Stimulated activated CD8-positive, alpha-beta memory T cell treated with anti-CD3 and anti-CD28 coated beads, Interleukin-12 subunit alpha, Interleukin-12 subunit beta, amount 100 ng/mL, for 24 hours (primary cell): ENCODE results near the gene UBAC2.
A peak's percentile ranks its signal among the peaks of the same experiment; 100 is the strongest.

ENCODE experiments used
- DNase-seq: peaks from one replicate; pipeline ENCODE4 v3.0.0-alpha.2; 2020; ENCODE audit errors: extremely low read depth

The UBAC2 gene

DNA sequence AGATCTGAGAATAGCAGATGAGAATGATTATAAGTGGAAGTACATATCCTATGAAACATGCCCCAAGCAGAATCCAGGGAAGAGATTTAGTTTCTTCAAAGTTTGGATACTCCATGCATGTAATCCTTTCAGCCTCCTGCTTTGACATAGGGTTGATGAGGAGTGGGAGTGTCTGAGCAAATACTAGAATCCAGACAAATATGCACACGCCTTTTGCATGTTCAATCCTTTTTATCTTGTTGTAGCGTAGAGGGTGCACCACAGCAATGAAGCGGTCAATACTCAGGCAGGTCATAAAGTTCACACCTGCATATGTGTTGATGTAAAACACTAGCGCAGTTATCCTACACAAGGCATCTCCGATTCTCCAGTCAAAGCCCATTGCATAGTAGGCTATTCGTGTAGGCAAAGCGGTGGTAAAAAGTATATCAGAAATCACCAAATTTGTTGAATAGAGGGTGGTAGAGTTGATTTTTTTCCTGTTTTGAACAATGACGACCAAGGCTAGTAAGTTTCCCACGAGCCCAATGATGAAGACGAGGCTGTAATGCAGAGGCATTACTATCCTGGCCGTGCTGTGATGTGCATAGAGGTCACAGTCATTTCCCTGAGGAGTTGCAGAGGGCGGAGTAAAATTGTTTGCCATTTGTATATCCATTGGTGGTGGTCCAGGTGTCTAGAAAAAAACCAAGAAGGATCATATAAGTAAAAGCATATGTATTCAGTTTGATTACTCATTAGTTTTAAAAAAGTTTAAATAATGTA lies 95.0 kb downstream of the UBAC2 start:
- DNase-seq: no peak

DNA sequence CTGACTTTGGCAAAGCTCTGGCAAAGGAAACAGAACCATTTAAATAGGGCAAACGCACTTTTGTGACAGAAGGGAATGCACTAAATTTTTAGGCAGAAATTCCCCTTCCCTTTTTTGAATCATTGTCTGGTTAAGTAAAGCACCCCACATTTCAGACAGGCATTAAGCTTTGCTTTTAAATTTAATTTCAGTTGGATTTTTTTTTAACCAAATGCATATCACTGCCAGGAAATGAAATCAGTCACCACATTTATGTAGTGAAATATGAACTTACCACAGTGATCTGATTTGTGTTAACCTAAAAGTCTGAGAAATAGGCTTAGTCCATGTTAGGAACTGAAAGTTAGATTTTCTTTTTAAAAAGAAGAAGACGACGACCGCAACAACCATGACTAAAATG lies 95.7 kb downstream of the UBAC2 start:
- DNase-seq: no peak

DNA sequence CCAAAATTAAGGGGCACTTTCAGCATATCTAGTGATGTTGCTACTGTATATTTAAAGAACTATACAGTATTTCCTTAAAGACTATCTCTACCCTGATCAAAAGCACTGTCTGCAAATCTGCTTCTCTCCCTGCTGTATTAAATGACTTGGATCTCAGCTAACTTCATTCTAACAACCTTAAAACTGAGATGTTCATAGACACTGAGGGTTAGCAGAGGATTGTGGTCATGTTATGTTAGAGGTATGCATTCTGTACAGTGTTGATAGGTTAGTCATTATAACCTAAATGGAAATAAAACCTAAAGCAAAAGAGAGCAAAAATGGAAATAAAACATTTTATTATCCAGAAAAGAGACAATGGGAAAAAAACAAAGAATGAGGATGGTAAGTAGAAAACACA lies 96.7 kb downstream of the UBAC2 start:
- no peak for DNase-seq

DNA sequence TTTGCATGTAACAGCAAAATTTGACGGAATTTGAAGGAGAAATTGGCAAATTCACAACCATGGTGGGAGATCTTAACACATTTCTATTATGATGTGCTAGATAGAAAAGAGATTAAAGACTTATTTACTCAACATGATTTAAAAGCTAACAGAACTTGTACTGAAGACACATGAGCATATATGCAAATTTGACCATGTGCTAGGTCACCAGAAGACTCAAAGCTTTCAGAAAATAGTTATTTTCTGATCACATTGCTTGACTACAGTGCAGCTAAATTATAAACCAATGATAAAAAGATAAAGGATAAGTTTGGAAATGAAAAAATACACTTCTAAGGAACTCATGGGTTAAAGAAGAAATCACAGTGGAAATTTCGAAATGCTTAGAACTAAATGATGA lies 97.4 kb downstream of the UBAC2 start:
- DNase-seq: no peak

DNA sequence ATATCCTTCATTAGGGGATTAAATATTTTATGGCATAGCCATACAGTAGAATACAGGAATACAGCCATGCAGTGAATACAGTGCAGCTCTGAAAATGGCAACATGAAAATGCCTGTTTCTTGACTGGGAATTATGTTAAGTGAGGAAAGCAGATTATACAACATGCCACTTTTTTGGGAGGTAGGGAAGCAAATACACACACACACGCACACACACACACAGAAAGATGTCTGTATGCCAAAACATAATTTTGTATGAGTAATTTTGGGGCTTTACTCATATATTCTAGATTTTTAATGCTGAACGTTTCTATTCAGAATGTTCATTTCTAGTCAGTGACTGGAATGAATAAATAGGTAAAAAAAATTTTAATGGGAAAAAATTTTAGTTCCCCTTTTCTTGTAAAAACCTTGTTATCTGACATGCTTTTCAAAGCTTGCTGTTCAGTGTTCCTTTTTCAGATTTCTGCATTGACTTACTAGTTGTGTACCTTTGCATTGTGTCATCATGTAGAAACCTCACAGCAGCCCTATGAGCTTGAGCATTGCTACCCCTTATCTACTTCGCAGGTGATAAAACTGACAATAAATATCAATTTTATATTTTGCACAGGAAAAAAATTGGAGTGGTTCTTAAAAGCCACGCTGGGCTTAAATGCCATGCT lies 98.7 kb downstream of the UBAC2 start:
- DNase-seq: no peak

DNA sequence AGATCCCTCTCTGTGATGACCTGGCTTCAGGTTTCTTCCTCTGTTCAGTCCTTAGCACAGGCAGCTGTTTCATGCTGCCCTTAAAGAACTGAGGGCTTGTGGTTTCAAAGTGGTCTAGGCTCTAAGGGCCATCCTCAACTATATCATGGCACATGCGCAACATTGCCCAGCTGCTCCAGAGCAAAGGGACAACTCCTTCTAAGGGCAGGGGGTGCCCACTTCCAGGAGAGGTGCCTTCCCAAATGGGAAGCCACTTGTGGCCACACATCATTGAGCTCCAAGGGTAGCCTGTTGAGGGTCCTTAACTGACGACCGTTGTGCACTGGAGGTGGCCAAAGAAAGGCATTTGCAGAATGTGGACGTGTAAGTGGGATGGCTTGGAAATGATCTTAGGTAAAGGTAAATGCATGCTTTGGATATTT lies 99.3 kb downstream of the UBAC2 start:
- no peak for DNase-seq

DNA sequence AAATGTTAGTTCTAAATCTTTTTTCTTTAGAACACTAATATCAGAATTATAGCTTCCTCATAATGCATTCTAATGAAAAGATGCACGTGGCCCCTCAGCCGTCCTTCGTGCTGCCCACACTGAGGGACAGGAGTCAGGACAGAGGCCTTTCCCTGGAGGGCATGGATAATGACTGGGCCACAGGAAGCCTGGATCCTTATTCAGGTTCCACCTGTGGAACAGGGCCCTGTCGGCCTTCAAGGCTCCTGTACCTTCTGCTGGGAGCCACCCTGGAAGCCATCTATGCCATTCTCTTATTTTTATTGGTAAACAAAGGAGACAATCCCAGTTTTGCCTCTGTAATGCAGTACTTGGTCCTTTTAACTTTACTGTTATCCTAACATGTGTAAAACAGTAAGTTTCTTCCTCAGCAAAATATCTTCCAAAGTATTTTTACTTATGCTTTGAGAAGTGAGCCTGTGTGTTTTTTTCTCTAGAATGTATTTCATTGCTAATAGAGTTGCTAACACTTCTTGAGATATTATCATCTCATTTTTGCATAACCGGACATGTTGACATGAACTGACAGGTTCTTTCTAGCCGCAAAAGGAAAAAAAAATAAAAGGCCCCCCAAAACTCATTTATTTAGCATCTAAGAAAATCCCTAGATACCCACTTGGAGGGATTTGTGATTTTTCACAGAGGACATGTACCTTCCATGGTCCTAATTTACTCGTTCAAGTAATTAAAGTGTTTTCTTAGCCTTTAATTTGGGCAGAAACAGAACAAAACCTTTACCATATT lies 100.6 kb downstream of the UBAC2 start:
- no peak for DNase-seq

DNA sequence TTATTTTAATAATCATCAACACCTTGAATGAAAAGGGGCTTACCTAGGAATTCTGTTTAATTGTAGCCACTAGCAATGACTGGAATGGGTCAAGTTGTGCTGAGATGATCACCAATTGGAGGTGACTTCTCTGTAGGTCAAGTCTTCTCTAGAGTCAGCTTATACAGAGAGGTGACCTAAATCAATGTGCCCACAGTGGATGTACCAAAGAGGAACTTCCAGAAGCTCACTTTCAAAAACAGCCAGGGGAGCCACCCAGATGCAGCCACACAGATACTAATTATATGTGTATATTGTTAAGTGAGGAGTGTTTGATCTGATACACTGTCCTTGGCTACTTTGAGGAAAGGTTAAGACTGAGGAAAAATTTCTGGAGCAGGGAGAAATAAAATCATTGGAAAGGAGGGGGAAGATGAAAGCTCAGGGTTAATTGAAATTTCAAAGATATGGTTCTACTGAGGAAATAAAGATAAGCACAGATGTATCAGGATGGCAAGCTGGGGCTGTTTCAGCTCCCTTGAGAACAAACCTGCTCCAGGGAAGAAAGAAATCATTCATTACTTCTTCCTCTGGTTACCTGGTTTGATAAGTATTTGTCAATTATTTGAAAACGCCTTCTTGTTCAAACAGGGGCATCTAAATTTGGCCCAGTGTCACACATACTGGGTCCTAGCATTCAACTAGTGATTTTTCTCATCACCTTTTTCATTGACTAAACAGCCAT lies 101.4 kb downstream of the UBAC2 start:
- no peak for DNase-seq

DNA sequence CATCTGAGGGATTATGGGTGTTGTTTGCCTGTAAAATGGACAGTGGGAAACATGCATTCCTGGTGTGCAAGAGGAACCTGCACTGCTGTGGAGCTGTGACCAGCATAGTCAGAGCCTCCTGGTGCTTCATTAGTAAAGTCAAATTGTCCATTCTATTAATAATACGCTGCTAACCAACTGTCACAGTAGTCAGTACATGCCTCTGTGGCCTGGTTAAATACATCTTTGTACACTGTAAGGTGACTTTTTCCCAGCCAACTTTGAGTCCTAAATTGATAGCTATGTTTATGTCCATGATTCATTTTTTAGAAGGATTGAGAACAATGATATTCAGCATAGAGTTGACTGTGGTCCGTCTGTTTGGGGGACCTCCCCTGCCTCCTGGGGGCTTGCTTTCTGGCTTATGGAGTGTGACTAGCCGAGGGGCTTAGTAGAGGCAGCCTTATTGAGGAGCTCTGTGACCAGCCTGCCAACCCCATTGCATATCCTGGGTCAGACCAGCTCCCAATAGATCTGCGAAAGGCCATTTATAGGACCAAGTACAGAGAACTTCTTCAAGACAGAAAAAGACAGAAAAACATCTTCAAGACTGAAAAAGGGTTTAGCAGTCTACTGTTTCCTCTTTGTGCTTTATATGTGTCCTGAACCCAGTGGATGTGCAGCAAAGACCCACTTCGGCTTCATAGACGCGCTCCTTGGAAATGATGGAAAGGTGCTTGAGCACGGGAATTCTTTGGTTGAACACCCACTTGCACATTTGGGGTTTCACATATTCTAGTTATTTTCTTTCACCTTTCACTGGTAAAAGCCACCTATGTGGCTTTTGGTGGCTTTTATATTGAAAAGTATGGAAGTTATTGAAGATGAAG lies 102.2 kb downstream of the UBAC2 start:
- no peak for DNase-seq

DNA sequence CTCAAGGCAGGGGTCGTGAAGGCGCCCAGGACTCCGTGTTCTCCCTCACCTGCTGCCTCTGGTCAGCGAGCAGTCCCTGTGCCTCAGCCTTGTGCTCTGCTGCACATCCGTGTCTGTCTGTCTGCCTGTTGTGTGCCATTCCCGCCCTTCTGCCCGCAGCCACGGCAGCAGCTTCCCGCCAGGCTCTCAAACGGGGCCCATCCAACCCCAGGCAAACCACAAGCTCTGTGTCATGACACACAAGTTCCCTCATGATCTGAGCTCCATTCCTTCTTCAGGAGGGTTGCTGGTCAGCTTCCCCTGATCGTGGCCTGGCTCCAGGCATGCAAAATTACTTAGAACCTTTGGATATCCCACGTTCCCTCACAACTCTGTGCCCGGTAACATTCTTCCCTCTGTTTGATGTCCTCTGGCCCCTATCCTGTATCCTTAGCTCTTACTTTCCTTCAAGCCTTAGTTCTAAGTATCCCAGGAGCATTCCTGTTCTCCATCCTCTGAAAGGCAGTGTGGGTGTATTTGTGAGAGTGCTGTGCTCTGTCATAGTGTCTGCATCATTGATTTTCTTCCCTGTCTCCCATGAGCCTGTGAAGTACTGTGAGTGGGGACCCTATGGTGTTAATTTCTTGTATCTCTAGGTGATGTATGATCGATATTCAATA lies 103.3 kb downstream of the UBAC2 start:
- DNase-seq: no peak

DNA sequence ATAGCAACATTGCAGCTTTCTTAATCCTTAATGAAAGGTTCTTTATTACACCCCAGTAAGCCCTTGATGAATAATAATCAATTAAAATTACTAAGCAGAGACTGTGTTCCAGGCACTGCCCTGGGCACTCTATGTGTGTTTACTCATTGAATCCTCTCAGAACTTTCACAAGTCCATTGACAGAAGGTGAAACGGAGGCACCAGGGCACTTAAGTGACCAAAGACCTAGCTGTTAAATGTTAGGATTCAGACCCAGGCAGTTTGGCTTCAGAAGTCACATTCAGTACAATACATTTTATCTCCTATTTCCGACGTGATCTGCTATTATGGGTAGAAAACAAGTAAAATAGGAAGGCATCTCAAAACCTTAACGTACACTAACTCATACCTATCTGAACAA lies 103.9 kb downstream of the UBAC2 start:
- DNase-seq: no peak

DNA sequence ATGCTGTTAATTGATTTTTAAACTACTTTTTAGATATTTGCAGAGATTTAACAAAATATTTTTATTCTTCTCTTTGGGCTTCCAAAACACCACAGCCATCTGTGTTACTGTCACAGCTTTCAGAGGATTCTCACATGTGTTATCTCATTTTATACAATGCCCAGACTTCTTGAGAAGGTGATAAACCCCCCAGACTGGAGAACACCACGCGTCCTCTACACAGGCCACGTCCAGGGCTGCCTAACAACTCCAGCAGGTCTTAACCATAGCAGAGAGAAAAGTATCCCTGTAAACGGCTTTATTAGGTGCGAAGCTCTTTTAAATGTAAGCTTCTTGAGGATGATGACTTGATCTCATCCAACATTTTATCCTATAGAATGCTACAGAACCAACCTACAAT lies 104.5 kb downstream of the UBAC2 start:
- no peak for DNase-seq

DNA sequence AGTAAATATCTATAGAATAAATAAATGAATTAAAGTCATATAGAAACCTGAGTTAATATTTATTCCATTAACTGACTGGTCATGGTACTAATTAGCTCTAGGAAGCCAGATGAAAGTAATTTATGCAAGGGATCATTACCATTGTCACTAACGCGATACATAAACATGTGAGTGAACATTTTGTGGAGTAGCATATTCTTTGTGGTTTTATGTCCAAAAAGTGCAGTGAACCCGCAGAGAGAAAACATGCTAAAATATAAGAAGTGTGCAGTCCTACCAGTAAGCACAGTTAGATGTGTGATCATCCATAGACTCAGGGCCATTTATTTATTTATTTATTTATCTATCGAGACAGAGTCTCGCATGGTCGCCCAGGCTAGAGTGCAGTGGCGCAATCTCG lies 104.9 kb downstream of the UBAC2 start:
- DNase-seq: no peak

DNA sequence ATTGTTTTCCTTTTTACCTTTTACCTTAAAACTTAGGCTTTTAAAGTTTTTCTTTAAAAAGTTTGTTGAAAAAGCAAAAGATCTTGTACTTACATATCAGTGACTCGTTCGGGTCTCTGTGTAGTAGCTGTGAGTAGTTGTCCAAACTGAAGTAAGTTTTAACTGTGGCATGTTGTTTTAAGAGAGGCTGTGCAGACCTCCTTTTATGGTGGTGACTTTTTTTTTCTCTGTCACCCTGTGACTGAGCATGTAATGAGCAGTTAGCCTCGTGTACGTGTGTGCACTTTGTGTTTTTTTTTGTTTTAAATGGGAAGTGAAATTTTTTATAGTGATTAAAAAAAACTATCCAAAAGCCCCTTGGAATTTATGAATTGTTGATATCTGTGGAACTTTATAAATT lies 106.6 kb downstream of the UBAC2 start, which contains the start of gene GPR183:
Gene GPR183, minus strand, starts transcription at position 153 of the 400 bp plus-strand sequence. CDS start 11,254 bp downstream, outside the sequence.
- no peak for DNase-seq

DNA sequence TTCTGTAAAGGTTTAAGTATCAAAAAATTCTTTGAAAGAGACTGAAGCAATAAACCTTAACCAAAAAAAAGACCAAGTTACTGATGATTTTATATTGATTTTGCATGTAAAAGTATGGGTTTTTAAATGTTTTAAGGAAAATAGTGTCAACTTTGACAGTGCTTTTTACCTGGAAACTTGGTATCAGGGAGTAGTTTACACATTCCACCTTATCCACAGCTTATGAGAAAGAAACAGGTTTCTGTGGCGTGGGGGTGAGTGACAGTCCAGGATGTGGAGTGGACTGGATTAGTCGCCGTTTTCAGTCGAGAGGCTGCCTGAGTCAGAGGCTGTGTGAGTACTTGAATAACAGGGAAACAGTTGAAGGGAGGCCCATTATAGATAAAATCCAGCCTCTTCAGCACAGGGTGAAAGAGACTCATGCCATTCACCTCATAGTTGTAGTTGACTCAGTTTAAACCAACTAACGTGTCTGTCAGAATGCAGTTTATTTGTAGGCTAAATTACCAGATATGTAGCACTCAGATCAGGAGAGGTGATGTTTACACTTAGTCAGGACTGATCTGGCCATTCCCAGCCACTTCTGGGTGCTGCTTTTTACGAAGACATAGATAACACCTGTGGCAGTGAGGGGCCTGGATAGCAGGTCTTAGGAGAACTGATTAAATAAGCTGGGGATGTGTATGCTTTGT lies 107.1 kb downstream of the UBAC2 start:
- peak; percentile 61 for DNase-seq

DNA sequence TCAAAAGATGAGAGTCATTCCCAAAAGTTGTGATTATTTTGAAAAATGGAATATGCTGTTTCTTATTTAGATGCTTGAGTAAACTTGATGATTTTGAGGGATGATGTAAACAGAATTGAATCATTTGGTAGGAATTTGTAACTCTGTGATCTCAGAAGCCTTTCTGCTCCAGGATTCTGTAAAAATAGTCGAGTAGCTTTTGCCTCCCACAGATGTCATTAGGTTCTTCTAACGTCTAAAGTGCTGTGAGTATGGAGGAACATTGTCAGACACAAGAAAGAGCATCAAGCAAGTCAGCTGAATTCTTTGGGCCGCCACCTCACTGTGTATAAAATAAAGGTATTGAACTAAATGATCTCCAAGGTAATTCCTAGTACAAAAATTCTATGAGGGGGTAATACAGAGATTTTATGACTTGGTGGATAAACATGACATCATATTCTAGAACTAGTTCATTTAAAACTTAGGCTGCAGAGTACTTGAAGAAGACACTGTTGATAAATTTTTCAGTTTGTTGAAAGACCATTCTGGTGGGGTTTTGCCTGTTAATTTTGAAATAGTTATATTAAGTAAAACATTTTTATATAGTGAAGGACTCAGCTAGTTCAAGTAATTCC lies 107.9 kb downstream of the UBAC2 start:
- no peak for DNase-seq

DNA sequence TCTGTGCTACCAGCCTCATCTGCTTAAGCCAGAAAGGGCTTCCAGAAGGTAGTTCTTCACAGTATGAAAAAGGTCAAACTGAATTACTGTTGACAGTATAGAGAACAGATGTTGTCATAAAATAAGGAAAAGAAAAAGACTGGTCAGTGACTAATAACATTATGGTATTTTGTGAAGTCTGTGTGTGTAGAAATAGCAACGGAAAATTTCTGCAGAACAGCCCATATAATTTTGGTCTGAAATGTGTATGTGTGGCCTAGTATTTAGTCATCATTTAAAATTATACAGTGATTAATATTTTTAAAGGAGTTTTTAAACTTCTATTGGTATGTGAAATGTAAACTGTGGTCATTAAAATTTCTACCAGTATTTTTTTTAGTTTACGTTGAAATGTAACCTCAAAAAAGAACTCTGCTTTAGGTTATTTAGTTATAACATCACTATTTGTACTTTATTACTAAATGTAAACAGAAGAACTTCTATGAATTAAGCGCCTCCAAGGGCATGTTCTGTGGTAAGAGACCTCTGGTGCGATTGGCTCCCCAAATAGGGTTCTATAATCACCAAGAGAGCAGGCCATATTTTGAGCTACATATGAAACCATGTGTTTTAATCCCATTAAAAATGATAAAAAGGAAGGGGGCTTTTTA lies 109.9 kb downstream of the UBAC2 start:
- DNase-seq: no peak

DNA sequence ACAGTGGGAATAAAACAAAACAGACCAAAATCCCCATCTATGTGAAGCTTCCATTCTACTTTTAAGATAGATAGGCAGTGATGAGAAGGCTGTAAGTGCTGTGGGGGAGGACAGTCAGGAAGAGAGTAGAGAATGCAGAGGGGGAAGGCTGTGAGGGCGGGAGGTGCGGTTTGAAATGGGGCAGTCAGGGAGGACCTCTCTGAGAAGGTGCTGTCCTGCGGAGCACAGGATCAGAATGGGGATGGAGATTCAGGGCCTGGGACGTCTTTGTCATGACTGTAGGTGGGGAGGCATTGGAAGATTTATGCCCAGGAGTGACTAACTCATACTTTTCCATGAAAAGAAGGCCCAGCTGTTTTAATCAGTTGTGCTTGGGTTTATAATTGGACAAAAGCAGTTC lies 110.5 kb downstream of the UBAC2 start:
- DNase-seq: no peak
